GM23248 (cell line): ENCODE measurements around the gene TNIK. TPM values are rescaled to one million over a fixed set of nuclear protein-coding genes. Genes with fewer than 3 reads are reported as not detected.

Experiments used
- DNase-seq: peaks from one replicate; pipeline ENCODE4 v3.0.0-alpha.2; 2015
- H2AFZ ChIP-seq: fragments of 200-600 bp; sonication (generic); 2 replicates; pipeline ENCODE4 v1.6.1; 2016; ENCODE audit warnings: antibody characterized with exemption
- H3F3A ChIP-seq: fragments of 200-600 bp; sonication (generic); 2 replicates; pipeline ENCODE4 v1.6.1; 2016; ENCODE audit warnings: mild to moderate bottlenecking, antibody characterized with exemption, mixed run types; ENCODE audit not compliant: insufficient read depth
- H3K27ac ChIP-seq: fragments of 200-600 bp; sonication (generic); 2 replicates; pipeline ENCODE4 v1.5.1; 2016; ENCODE audit warnings: mild to moderate bottlenecking
- H3K27me3 ChIP-seq: fragments of 200-600 bp; sonication (generic); replicated peaks from 2 replicates; pipeline ENCODE4 v1.6.1; 2016; ENCODE audit warnings: mild to moderate bottlenecking; ENCODE audit not compliant: insufficient read depth
- H3K36me3 ChIP-seq: fragments of 200-600 bp; sonication (generic); 2 replicates; pipeline ENCODE4 v1.6.1; 2016; ENCODE audit warnings: low read depth, mild to moderate bottlenecking
- H3K4me1 ChIP-seq: fragments of 200-600 bp; sonication (generic); 2 replicates; pipeline ENCODE4 v1.6.1; 2016; ENCODE audit warnings: mild to moderate bottlenecking; ENCODE audit not compliant: insufficient read depth
- H3K4me2 ChIP-seq: fragments of 200-600 bp; sonication (generic); one replicate; pipeline ENCODE4 v1.6.1; 2016; ENCODE audit warnings: mild to moderate bottlenecking; ENCODE audit not compliant: unreplicated experiment
- H3K4me3 ChIP-seq: fragments of 200-600 bp; sonication (generic); 2 replicates; pipeline ENCODE4 v1.5.1; 2016; ENCODE audit warnings: mild to moderate bottlenecking
- H3K79me2 ChIP-seq: fragments of 200-600 bp; sonication (generic); 2 replicates; pipeline ENCODE4 v1.6.1; 2016; ENCODE audit warnings: mild to moderate bottlenecking; ENCODE audit not compliant: insufficient read depth
- H3K9ac ChIP-seq: fragments of 200-600 bp; sonication (generic); 2 replicates; pipeline ENCODE4 v1.6.1; 2016; ENCODE audit warnings: mild to moderate bottlenecking
- H3K9me2 ChIP-seq: fragments of 200-600 bp; sonication (generic); 2 replicates; pipeline ENCODE4 v1.6.1; 2016; ENCODE audit warnings: mixed run types, mild to moderate bottlenecking, moderate library complexity; ENCODE audit not compliant: insufficient read depth
- H3K9me3 ChIP-seq: fragments of 200-600 bp; sonication (generic); one replicate; pipeline ENCODE4 v1.6.1; 2017; ENCODE audit warnings: low read depth
- H4K20me1 ChIP-seq: fragments of 200-600 bp; sonication (generic); 2 replicates; pipeline ENCODE4 v1.6.0; 2016; ENCODE audit not compliant: insufficient read depth
- EZH2 ChIP-seq: fragments of 200-600 bp; sonication (generic); IDR thresholded peaks from 2 replicates; pipeline ENCODE4 v1.6.1; 2018; ENCODE audit warnings: antibody characterized with exemption, mild to moderate bottlenecking; ENCODE audit not compliant: insufficient read depth, poor library complexity, severe bottlenecking
- EZH2phosphoT487 ChIP-seq: fragments of 200-600 bp; sonication (generic); IDR thresholded peaks from 2 replicates; pipeline ENCODE4 v1.6.1; 2018; ENCODE audit warnings: antibody characterized with exemption, moderate library complexity, mild to moderate bottlenecking, low read depth; ENCODE audit not compliant: insufficient read depth
- WGBS, 2 experiments: methylation state at CpG; one replicate each; pipeline ENCODE4 v1.1.6; 2015 to 2017; ENCODE audit warnings: low lambda C conversion rate in 2 of 2, low coverage in 1 of 2; ENCODE audit errors: missing lambda C conversion rate in 2 of 2; 5-methylcytosine and 5-hydroxymethylcytosine counted together
- in situ Hi-C: fragments of 300-500 bp; cut with MboI; formaldehyde crosslinking; loops from 2 replicates; pipeline ENCODE4 v1.15.0; 2020
- polyA plus RNA-seq: library from polyadenylated mRNA; unstranded; fragments of >200 nt; fragmentation: Nextera tagmentation; extraction: Ambion mirVana; gene quantifications from 2 replicates; pipeline ENCODE4 v1.2.1, GENCODE V29; 2016
- total RNA-seq: library from RNA; depleted of rRNA; stranded (reverse); fragments of >200 nt; shearing (Covaris generic); gene quantifications from 2 replicates; pipeline ENCODE4 v1.2.3, GENCODE V29; 2014

Gene TNIK
- total and polyA plus RNA-seq, 2 experiments from 2014 or later = 0.80 to 2.3 TPM

- H2AFZ ChIP-seq = no peak overlapping the region
- TF ChIP-seq EZH2phosphoT487 = no peak
- TF ChIP-seq EZH2 = no peak
- no peaks in the 10 kb centered on the region for H3K27me3 ChIP-seq
- H3K9me2 ChIP-seq = no peaks in the 10 kb centered on the region; the same call in 1 of the 2 replicates
- no peak overlapping the region for H3K27ac ChIP-seq
- DNase-seq = no peak
- 73 to 76% methylated on average over 3 of the region's 3 CpGs for WGBS, 2 experiments
- H3K36me3 ChIP-seq = no peaks in the 10 kb centered on the region
- in situ Hi-C loops = no loop called here
- no peaks in the 10 kb centered on the region for H3K9me3 ChIP-seq
- no peak overlapping the region for H3K9ac ChIP-seq
- no peak overlapping the region for H3K4me2 ChIP-seq
- H4K20me1 ChIP-seq = no peaks in the 10 kb centered on the region
- H3F3A ChIP-seq = peaks cover 37% of the 10 kb centered on the region
- peaks cover 27% of the 10 kb centered on the region for H3K4me1 ChIP-seq
- H3K4me3 ChIP-seq = no peak overlapping the region
- no peaks in the 10 kb centered on the region for H3K79me2 ChIP-seq
Observed at GRCh38 chr3:171255236-171255806, 204.9 kb downstream of the TNIK start.

- no peak for DNase-seq
- TF ChIP-seq EZH2 = no peak
- TF ChIP-seq EZH2phosphoT487 = no peak
- Histone ChIP-seq H3K9me3 (no peaks in the 10 kb centered on the region), H3K9ac (no peak overlapping the region), H3K4me2 (no peak overlapping the region), H3K79me2 (no peaks in the 10 kb centered on the region), H3F3A (peaks cover 37% of the 10 kb centered on the region), H3K27me3 (no peaks in the 10 kb centered on the region), H3K9me2 (no peaks in the 10 kb centered on the region; the same call in 1 of the 2 replicates), H3K4me3 (no peak overlapping the region), H3K27ac (no peak overlapping the region), H3K36me3 (no peaks in the 10 kb centered on the region), H3K4me1 (peaks cover 27% of the 10 kb centered on the region), H4K20me1 (no peaks in the 10 kb centered on the region), H2AFZ (no peak overlapping the region)
- in situ Hi-C loops = no loop called here
Observed at GRCh38 chr3:171254315-171254714, 205.9 kb downstream of the TNIK start.

- no peaks in the 10 kb centered on the region for H4K20me1 ChIP-seq
- H3K4me2 ChIP-seq = no peak overlapping the region
- H2AFZ ChIP-seq = no peak overlapping the region
- no peak for DNase-seq
- no peaks in the 10 kb centered on the region for H3K36me3 ChIP-seq
- H3K4me3 ChIP-seq = no peak overlapping the region
- no peak overlapping the region for H3K9ac ChIP-seq
- H3K27me3 ChIP-seq = no peaks in the 10 kb centered on the region
- H3K4me1 ChIP-seq = peaks cover 10% of the 10 kb centered on the region
- WGBS, 2 experiments = 93 to 96% methylated on average over 4 of the region's 4 CpGs
- TF ChIP-seq EZH2 = no peak
- no peak for TF ChIP-seq EZH2phosphoT487
- no peaks in the 10 kb centered on the region for H3K9me3 ChIP-seq
- no peaks in the 10 kb centered on the region for H3K9me2 ChIP-seq
- H3K79me2 ChIP-seq = no peaks in the 10 kb centered on the region
- H3K27ac ChIP-seq = no peak overlapping the region
- in situ Hi-C loops = no loop called here
- peaks cover 19% of the 10 kb centered on the region for H3F3A ChIP-seq
Observed at GRCh38 chr3:171251835-171252234, 208.4 kb downstream of the TNIK start.

GRCh38 chr3:171250444-171250843 is 209.8 kb downstream of the TNIK start:
- in situ Hi-C loops = no loop called here
- no peak overlapping the region for H3K9ac ChIP-seq
- no peaks in the 10 kb centered on the region for H3K4me1 ChIP-seq
- no peak for DNase-seq
- no peaks in the 10 kb centered on the region for H3K9me2 ChIP-seq
- H3K27ac ChIP-seq = no peak overlapping the region
- H3K36me3 ChIP-seq = no peaks in the 10 kb centered on the region
- no peak for TF ChIP-seq EZH2
- TF ChIP-seq EZH2phosphoT487 = no peak
- no peak overlapping the region for H3K4me2 ChIP-seq
- no peaks in the 10 kb centered on the region for H3K79me2 ChIP-seq
- H3F3A ChIP-seq = 0 out of 2 replicates have a peak, but pooled peaks cover 6% of the 10 kb centered on the region
- no peak overlapping the region for H2AFZ ChIP-seq
- WGBS, 2 experiments = 73 to 77% methylated on average over 2 of the region's 2 CpGs
- H4K20me1 ChIP-seq = no peaks in the 10 kb centered on the region
- H3K4me3 ChIP-seq = no peak overlapping the region
- H3K9me3 ChIP-seq = no peaks in the 10 kb centered on the region
- H3K27me3 ChIP-seq = no peaks in the 10 kb centered on the region

GRCh38 chr3:171249245-171249644 is 211.0 kb downstream of the TNIK start:
- DNase-seq = no peak
- H3K9ac ChIP-seq = no peak overlapping the region
- no peaks in the 10 kb centered on the region for H3K79me2 ChIP-seq
- no peaks in the 10 kb centered on the region for H4K20me1 ChIP-seq
- H3K9me3 ChIP-seq = no peaks in the 10 kb centered on the region
- H3K4me1 ChIP-seq = no peaks in the 10 kb centered on the region
- no peak for TF ChIP-seq EZH2phosphoT487
- no peak for TF ChIP-seq EZH2
- H3K36me3 ChIP-seq = no peaks in the 10 kb centered on the region
- H3K4me2 ChIP-seq = no peak overlapping the region
- no peak overlapping the region for H3K4me3 ChIP-seq
- no peaks in the 10 kb centered on the region for H3K9me2 ChIP-seq
- no peak overlapping the region for H3K27ac ChIP-seq
- in situ Hi-C loops = no loop called here
- H3K27me3 ChIP-seq = no peaks in the 10 kb centered on the region
- no peak overlapping the region for H2AFZ ChIP-seq
- no peaks in the 10 kb centered on the region for H3F3A ChIP-seq
